Fibroblast of villous mesenchyme (primary cell): ENCODE data around the gene TMEM185B. TPM values are rescaled to one million over a fixed set of nuclear protein-coding genes. Genes with fewer than 3 reads are reported as not detected.

ENCODE experiments used
- DNase-seq: peaks from one replicate; pipeline ENCODE4 v3.0.0-alpha.2; 2010; ENCODE audit warnings: low read depth
- H3K4me3 ChIP-seq: 2 replicates; pipeline ENCODE4 v1.5.1; 2011; ENCODE audit warnings: low read depth, mild to moderate bottlenecking, low read length
- CTCF ChIP-seq: IDR thresholded peaks from 2 replicates; pipeline ENCODE4 v1.5.1; 2012; ENCODE audit warnings: low read depth, mild to moderate bottlenecking, low read length; ENCODE audit not compliant: insufficient read depth
- total RNA-seq: library from RNA; depleted of rRNA; stranded (reverse); fragments of >200 nt; gene quantifications from 2 replicates; pipeline ENCODE4 v1.2.3, GENCODE V29; 2012

Gene TMEM185B
- total RNA-seq, 1 donor, result 36.3 TPM

GRCh38 chr2:120231974-120232635 is 8.9 kb upstream of the TMEM185B start:
- DNase-seq, result peak; percentile 75
- H3K4me3 ChIP-seq, result peak overlapping the region; percentile 48
- no peak for TF ChIP-seq CTCF

DNA sequence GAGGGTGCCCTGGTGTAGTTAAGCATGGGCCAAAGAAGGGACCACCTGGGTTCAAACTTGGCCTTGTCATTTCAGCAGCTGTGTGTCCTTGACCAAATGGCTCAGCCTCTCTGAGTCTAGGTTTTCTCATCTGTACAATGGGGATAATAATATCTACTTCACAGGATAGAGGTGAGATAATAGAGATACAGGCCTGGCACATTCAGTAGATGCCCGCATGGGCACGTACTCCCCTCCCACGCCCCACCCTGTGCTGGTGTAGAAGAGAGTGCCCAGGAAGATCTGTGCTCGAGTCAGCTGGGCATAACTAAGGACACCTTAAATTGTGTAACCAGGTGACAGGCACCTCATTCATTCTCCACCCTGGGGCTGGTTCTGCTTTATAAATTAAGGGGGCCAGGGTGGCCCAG is 8.4 kb upstream of the TMEM185B start:
- no peak overlapping the region for H3K4me3 ChIP-seq
- no peak for DNase-seq
- no peak for TF ChIP-seq CTCF

DNA sequence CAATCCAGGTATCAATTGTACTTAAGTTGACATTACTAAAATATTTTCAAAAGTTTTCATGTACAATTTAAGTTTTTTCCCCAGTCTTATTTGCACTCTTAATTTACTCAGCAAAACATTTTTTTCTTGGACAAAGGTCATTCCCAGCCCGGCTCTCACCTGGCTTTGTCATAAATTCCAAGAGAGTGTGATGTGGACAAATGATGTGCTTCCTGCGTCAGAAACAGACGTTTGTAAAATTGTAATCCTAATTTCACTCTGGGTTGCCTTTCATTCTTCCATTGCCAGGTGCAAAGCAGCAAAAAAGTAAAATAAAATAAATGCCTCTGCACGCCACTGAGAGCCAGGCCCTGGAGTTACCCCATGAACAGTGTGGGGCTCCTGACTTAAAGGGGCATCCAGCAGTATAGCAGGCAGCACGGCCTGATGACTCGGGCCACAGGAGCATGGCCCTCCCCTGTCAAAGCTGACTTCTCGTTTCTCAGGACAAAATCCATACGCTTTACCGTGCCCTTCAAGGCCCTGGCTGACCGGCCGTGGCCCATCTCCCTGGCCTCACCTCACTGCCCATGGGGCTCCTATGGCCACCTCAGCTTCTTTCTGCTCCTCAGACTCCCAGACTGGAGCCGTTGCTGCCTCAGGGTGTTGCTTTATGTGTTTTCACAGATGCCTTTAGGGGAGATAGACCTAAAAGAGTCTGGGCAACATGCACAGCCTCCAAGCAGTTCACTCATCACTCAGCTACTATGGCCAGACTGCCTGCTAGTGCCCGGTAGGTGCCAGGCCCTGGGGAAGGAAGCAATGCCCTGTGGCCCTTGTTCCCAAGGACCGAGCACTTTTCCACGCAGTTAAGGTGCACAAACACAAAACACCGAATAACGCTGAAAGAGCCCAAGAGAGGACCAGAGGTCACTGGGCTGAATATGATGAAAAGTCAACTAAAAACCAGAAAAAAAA is 7.6 kb upstream of the TMEM185B start:
- H3K4me3 ChIP-seq, result no peak overlapping the region
- no peak for DNase-seq
- no peak for TF ChIP-seq CTCF

DNA sequence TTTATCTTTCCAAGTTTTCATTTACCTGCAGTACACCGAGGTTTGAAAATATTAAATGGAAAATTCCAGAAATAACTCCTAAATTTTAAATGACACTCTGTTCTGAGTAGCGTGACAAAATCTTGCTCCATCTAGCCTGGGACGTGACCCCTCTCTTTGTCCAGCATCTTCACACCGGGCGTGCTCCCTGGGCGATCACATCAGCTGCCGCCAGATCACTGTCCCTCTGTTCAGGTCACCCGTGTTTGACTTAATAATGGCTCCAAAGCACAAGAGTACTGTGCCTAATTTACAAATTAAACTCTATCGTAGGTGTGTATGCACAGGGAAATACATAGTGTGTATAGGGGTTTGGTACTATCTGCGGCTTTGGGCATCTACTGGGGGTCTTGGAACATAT is 6.1 kb upstream of the TMEM185B start:
- DNase-seq, result no peak
- no peak for TF ChIP-seq CTCF
- H3K4me3 ChIP-seq, result no peak overlapping the region

DNA sequence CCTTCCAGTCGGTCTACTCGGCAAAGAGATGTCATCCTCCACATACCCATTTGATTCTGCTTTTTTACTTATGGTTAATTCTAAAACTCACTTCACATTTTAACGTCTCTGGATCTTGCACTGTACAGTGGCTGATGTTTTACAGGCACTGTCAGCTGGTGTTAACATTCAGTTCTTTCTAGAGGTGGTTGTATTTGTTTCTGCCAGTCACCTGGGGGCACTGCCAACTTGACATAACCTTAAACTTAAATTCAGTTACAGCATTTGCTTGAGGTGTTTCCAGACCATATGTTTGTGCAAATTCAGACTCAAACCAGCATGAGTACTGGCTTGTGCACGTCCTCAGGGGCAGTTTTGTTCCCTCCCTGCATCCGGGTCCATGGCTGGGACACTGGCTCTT is 5.3 kb upstream of the TMEM185B start:
- TF ChIP-seq CTCF, result no peak
- H3K4me3 ChIP-seq, result no peak overlapping the region
- no peak for DNase-seq

DNA sequence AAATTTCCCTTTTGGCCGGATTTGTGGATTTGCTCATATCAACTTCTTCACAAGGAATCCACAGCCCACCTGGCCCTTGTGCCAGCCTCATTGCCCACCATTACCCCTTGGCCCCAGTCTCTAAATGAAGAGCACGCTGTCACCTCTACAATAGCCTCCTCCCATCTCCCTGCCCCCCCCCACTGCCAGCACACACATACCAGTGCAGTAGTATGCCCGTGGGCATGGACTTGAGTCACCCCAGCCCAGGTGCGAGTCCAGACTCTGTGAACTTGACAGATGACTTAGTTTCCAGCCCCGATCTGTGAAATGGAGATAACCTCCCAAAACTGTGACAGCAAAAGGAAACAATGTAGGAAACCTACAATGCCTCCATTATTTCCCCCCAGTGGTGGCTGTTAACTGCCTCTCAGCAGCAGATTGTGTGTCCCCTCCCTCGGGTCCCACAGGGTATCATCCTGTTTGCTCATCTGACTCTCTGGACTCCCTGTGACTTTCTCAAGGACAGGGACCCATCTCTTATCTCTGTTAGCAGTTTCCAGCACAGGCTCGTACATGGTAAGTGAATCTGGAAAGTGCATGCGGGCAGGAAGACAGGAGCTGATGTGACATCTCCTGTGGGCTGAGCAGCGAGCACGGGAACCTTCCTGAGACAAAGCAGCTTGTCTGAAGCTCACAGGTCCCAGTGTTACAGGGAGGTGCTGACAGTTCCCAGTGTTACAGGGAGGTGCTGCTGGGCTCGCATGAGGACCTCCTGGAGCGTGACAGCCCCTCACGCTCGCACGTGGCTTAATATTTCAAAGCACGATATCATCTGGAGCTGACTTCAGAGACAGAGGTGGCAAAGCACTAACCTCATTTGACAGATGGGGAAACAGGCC is 4.2 kb upstream of the TMEM185B start:
- TF ChIP-seq CTCF, result no peak
- no peak overlapping the region for H3K4me3 ChIP-seq
- DNase-seq, result no peak
